Ishikawa (cell line): ENCODE measurements around the gene JPH4.

Experiments
- CEBPB ChIP-seq: IDR thresholded peaks from 2 replicates; pipeline ENCODE4 v1.6.1; 2012
- CREB1 ChIP-seq: IDR thresholded peaks from 2 replicates; pipeline ENCODE4 v1.6.1; 2012; ENCODE audit warnings: low read depth
- EGR1 ChIP-seq: IDR thresholded peaks from 2 replicates; pipeline ENCODE4 v1.6.1; 2012
- EP300 ChIP-seq: IDR thresholded peaks from 2 replicates; pipeline ENCODE4 v1.6.1; 2012; ENCODE audit warnings: borderline replicate concordance
- FOXM1 ChIP-seq: IDR thresholded peaks from 2 replicates; pipeline ENCODE4 v1.6.1; 2012; ENCODE audit warnings: low read depth, borderline replicate concordance
- NFIC ChIP-seq: IDR thresholded peaks from 2 replicates; pipeline ENCODE4 v1.6.1; 2012
- RAD21 ChIP-seq: IDR thresholded peaks from 2 replicates; pipeline ENCODE4 v1.6.1; 2012; ENCODE audit warnings: low read depth
- TAF1 ChIP-seq: IDR thresholded peaks from 2 replicates; pipeline ENCODE4 v1.6.1; 2012; ENCODE audit warnings: low read depth, mild to moderate bottlenecking
- TCF12 ChIP-seq: IDR thresholded peaks from 2 replicates; pipeline ENCODE4 v1.6.1; 2012; ENCODE audit warnings: low read depth
- TEAD4 ChIP-seq: IDR thresholded peaks from 2 replicates; pipeline ENCODE4 v1.6.1; 2012
- YY1 ChIP-seq: IDR thresholded peaks from 2 replicates; pipeline ENCODE4 v1.6.1; 2012; ENCODE audit warnings: low read depth
- ZBTB7A ChIP-seq: IDR thresholded peaks from 2 replicates; pipeline ENCODE4 v1.6.1; 2012; ENCODE audit warnings: low read depth
- TF ChIP-seq, protein P1 (sequence below): IDR thresholded peaks from 2 replicates; pipeline ENCODE4 v1.6.1; 2012; ENCODE audit warnings: low read depth, mild to moderate bottlenecking
- TF ChIP-seq, protein P2 (sequence below): IDR thresholded peaks from 2 replicates; pipeline ENCODE4 v1.6.1; 2012
- TF ChIP-seq, protein P3 (sequence below): IDR thresholded peaks from 2 replicates; pipeline ENCODE4 v1.6.1; 2012

Gene JPH4

DNA sequence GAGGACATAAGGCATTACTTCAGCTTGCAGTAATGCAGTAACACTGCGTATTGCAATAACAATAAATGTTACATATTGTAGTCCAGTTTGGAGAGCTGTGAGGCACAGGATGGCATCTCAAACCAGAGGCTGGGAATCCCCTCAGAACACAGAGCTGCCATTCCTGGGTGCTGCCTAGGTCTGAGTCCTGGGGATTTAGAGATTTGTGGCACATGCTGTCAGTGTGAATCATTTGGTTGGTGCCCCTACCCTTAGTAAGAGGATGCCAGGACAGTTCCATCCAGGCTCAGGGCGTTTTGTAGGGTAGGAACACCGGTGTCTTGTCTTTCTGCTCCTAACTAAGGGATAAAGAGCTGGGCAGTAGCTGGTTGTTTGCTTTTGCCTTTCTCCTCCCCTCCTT, 49.6 kb downstream of the JPH4 start:
- TF ChIP-seq, protein P1, sequence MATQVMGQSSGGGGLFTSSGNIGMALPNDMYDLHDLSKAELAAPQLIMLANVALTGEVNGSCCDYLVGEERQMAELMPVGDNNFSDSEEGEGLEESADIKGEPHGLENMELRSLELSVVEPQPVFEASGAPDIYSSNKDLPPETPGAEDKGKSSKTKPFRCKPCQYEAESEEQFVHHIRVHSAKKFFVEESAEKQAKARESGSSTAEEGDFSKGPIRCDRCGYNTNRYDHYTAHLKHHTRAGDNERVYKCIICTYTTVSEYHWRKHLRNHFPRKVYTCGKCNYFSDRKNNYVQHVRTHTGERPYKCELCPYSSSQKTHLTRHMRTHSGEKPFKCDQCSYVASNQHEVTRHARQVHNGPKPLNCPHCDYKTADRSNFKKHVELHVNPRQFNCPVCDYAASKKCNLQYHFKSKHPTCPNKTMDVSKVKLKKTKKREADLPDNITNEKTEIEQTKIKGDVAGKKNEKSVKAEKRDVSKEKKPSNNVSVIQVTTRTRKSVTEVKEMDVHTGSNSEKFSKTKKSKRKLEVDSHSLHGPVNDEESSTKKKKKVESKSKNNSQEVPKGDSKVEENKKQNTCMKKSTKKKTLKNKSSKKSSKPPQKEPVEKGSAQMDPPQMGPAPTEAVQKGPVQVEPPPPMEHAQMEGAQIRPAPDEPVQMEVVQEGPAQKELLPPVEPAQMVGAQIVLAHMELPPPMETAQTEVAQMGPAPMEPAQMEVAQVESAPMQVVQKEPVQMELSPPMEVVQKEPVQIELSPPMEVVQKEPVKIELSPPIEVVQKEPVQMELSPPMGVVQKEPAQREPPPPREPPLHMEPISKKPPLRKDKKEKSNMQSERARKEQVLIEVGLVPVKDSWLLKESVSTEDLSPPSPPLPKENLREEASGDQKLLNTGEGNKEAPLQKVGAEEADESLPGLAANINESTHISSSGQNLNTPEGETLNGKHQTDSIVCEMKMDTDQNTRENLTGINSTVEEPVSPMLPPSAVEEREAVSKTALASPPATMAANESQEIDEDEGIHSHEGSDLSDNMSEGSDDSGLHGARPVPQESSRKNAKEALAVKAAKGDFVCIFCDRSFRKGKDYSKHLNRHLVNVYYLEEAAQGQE: no peak
- TF ChIP-seq CEBPB (no peak), RAD21 (no peak), TAF1 (no peak), CREB1 (no peak), TEAD4 (no peak), NFIC (no peak), EP300 (no peak), TCF12 (no peak), FOXM1 (no peak), ZBTB7A (no peak), YY1 (no peak), EGR1 (no peak)
- TF ChIP-seq, protein P2, sequence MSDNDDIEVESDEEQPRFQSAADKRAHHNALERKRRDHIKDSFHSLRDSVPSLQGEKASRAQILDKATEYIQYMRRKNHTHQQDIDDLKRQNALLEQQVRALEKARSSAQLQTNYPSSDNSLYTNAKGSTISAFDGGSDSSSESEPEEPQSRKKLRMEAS: no peak
- TF ChIP-seq, protein P3, sequence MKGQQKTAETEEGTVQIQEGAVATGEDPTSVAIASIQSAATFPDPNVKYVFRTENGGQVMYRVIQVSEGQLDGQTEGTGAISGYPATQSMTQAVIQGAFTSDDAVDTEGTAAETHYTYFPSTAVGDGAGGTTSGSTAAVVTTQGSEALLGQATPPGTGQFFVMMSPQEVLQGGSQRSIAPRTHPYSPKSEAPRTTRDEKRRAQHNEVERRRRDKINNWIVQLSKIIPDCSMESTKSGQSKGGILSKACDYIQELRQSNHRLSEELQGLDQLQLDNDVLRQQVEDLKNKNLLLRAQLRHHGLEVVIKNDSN: no peak

DNA sequence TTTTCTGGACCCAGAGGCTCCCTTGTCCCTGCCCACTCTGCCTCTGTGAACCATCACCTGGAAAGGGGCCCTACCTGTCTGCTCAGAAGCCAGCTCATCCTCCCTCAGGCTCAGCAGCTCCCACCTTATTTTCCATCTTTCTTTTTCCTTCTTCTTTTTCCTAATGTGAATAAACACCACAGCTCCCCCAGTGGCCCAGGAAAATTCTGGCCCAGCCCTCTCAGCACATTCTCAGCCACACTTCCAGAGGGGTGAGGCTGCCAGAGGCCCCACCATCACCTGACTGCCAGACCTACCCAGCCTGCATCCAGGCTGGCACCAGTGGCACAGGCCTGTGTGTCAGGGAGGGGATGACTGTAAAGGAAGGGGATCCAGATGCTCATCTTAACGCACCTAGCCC, 50.0 kb downstream of the JPH4 start:
- TF ChIP-seq FOXM1 (no peak), EGR1 (no peak), YY1 (no peak), CREB1 (no peak), TCF12 (no peak), EP300 (no peak), NFIC (no peak), TEAD4 (no peak), TAF1 (no peak), ZBTB7A (no peak), RAD21 (no peak)
- TF ChIP-seq, protein P1: no peak
- TF ChIP-seq, protein P2: no peak
- TF ChIP-seq, protein P3: no peak

DNA sequence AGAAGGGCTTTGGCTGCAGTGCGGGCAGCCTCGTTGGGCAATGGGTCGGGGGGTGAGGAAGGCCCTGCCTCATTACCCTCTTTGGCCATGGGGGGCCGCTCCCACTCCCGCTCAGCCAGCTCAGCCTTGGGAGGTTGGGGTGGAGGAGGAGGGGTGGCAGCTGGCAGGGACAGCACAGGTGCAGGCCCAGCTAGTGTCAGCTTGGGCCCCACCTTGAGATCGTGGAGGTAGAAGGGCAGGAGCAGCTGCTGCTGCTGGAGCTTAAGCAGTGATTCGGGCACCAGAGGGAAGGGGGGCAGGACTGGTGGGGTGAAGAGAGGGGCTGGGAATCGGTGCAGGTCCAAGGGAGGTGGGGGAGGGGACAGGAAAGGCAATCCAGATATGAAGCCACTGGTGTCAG, 53.0 kb downstream of the JPH4 start:
- no peak for TF ChIP-seq NFIC
- no peak for TF ChIP-seq EP300
- TF ChIP-seq ZBTB7A: no peak
- TF ChIP-seq RAD21: no peak
- TF ChIP-seq FOXM1: no peak
- TF ChIP-seq TAF1: no peak
- no peak for TF ChIP-seq TCF12
- TF ChIP-seq EGR1: no peak
- TF ChIP-seq, protein P2: no peak
- TF ChIP-seq CEBPB: no peak
- TF ChIP-seq TEAD4: no peak
- TF ChIP-seq, protein P3: no peak
- TF ChIP-seq, protein P1: no peak
- TF ChIP-seq YY1: no peak
- TF ChIP-seq CREB1: no peak
